ENCODE measurements around the gene CDH2.

The CDH2 gene

DNA sequence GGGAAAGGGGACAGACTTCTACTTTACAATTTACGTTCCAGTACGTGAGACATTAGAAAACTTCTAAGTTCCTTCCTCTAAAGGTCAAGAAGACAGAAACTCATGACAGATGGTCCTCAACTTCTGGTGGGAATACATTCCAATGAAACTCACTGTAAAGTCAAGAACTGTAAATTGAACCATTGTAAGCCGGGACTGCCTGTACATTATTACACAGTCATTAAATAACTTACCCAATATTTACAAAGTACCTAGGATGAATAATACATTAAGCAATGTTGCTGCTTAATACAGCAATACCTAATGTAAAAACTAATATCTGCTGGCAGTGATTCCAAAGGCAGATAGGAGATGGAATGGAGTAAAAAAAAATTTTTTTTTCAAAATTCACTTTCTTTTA, 51.9 kb downstream of the CDH2 start:
- DNase-seq, result no peak

DNA sequence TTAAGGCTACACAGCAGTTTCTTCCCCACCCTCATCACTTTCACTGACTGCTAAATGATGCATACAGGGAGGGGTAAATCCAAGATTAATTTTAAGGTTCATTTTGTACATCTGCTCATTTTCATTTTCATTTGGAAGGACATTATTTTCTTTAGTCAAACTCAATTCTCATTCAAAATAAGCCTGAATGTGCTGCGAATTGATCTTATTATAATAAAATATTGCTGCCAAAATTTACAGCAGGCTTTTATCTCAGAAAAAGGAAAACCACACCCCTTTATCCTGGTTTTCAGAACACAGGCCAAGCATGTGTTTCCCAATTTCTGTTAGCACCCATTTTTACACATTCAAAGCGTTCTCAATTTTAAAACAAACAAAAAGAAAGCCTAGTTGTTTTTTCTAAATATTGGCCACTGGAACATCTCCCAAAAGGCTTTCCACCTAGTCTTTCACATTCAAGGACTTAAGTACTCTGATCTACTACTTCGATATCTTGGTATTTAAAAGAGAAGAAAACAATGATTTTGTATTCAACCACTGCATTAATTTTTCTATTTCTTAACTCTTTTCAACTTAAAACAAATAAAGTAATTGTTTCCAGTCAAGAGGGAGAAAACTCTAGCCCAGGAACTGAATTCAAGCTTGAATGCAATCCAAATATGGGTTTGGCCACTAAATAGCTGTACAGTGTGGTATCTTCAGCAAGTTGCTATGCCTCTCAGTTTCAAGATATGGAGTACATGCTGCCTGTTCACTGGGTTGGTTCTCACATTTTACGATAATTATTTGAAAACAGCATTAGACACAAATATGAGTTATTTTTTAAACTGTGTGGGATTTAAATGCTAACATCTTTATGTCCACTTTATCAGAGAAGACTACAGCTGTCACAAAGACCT, 52.5 kb downstream of the CDH2 start:
- no peak for DNase-seq

DNA sequence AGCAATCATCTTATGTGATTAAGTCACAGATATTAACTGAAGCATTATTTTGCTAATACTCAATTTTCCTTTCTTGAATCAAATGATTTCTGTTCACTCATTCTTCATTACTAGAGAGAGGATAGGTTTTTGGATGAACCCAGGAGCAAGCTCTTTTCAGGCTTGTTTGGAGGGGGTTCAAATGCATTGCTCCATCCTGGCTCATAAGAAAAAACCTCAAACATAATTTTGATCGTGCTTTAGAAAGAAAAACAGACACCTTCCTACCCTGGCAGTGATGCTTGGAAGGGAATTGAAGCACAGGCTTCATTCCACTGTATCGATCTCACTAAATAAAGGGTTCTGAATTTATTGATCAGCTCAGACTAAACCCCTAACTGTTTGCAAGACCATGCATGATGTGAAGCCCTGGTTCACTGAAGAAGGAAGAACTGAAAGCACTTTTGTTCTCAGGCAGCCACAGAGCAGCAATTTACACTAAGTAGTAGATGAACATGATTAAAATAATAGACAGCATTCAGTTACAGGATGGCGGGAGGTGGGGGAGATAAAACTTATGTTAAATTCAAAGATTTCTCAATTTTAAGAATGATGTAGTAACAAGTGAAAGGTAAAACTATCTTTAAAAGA, 53.4 kb downstream of the CDH2 start:
- no peak for DNase-seq

DNA sequence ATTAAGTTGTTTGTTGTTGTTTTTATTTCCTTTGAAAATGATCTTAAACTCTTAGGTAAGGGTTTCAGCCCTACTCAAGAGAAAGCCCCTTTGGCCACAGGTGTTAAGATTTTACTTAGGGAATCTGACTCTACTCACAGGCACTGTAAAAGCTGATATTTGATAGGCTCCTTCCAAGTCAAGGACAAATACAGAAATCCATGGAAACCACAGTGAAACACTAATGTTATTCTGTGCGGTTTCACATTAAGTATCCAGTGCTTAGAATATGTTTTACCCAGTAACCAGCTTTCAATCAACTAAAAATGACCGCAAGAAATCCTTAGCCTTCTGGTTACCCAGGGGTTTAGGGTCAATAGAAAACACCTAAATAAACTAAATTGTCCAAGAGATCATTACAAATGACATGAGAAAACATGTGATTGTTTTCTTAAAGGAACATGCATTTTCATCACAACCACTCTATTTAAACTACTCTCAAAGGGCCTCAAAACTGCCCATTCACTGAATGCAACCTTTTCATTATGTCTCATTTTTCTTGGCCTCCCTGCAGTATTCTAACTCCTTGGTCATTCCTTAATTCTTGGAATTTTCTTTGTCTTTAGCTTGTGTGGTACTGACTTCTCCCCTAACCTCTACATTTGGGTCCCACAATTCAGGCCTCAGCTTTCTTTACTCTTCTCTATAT, 56.0 kb downstream of the CDH2 start:
- no peak for DNase-seq

DNA sequence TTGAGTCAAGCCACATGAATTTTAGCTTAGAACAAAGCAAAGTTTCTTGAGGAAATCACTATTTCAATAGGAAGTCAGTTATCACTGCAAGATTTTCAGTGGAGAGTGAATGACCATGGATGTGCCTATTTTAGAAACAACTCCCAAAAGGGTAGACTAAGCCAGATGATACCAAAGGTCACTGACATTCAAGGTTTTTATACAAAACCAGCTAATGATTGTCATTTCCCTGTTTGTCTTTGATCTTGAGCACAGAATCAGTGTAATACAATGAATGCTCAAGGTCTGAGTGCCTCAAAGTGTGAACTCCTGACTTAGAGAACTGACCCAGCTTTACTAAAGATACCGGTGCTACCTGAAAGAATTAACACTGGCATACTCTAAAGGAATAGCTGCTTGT, 60.5 kb downstream of the CDH2 start:
- no peak for DNase-seq

DNA sequence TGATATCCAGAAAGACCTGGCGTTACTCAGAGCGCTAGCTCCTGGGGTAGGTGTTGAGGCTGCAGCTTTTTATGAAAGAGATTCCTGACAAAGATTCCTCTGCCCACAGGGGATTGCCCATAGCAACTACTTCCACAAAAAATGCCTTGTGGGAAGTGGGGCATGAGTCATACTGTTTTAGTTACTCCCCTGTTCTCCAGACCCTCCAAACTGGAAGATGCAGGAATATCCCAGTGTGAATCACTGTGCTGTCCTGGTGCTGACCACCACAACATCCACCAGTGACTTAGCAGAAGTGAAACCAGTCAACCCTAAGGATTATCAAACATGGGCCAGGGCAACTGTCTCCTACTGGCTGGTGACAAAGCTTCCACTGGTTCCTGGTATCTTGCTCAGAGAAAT, 61.8 kb downstream of the CDH2 start:
- no peak for DNase-seq

DNA sequence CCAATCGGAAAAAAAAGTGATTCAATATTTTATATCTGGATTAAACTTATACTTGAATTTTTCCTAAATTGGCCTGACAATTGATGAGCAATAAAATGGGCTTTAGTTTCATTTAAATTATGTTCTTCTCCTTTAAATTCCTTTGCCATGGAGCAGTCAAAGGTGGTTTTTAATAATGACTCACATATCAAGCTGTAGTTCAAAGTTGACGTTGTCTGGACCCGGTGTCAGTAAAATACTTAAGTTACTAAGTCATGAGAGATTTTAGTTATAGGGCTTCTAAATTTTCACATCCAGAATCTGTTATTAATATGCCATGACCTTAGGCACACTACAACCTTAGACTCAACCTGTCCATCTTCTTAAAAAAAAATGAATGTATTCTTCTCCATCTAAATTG, 62.5 kb downstream of the CDH2 start:
- no peak for DNase-seq

DNA sequence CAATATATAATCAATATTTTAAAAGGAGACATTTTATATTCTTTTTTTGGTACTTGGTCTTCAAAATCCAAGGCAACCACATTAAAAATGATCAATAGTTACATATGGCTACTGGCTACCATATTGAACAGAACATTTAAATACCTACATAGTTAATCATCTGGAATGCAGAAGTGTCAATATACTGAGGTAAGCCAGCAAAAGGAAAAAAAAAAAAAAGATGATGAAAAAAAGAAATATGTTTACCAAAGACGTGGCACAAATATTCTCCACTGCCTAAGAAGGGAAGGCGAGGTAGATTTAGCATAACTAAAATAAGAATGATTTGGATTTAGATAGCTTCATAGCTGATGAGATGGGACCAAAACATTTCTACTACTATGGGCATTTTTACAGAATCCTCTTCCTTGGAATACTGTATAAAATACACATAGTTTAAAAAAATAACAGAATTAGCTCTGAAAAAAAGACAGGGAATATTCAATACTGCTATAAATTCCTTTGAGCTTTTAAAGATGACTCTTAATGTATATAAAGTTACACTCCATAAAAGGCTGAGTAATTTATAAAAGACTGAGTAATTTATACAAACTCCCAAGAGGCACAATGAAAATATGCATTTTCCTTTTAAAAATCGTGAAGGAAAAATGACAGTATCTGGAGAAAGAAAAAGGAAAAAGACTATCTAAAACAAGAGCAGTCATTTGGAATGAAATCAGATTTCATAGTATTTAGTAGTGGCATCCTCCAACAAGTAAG, 63.5 kb downstream of the CDH2 start:
- no peak for DNase-seq

DNA sequence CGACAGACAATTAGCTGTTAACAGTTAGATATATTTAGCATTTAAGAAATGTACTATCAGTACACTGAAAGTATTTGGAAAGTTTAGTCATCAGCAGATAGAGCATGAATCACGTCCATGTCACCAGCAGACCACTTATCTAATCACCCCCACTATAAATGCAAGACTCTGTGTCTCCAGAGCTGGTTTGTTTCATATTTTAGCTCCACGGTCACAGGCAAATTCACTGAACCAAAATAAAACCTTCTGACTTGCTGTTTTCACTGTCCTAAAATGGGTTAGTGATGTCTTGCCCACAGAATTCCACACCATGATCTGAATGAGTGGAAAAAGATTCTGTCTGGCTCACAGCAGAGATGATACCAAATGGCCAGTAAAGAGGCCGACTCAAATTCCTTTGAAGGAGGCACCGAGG, 64.9 kb downstream of the CDH2 start:
- no peak for DNase-seq

DNA sequence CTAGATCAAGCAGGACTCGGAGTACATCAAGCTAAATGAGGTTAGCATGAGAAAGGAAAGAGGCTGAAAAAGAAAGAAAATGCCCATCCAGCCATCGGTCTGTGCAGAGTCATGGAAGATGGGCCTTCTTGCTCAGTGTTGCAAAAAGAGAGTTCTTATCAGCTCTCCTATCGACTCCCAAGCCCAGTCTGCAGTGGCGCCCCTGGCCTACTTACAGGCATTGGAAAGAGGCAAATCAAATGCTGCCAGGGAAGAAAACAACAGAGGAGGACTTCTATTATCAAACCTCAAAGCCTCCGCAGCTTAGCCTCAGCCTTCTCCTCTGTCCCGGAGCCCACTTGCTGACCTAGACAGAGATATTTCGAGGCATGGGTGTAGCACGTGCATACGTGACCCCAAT, 66.0 kb downstream of the CDH2 start:
- no peak for DNase-seq

DNA sequence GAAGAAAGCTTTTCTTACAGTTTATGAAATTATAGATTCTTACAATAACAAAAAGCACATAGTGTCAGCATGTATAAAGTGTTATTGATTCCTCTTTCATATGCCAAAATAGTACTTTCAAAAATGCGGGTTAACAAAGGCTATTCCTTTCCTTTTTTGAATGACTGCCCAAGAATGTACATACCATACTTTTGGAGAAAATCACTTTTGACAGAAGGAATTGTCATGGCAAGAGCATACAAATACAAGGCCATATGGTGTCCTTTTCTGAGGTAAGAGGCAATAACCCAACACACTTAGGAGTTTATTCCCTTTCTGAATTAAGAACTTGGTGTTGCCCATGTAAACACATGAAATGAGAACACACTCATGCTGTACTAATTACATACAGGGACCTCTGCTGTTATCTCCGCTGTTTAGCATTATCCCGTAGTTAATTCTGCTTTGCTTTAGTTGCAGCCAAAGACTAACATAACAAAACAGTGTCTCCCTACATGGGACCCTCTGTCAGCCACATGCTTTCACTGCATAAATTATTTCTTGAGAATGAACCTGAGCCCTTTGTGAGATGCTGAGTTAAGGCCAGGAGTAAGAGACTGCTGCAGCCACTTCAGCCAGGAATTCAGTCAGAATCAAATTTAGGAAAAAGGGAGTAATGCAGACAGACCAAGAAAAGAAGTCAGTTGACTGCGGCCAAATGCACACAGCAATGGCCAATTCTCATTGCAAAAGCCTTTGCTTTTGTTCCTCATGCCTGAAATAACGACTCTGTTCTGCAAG, 67.0 kb downstream of the CDH2 start:
- DNase-seq, result no peak

DNA sequence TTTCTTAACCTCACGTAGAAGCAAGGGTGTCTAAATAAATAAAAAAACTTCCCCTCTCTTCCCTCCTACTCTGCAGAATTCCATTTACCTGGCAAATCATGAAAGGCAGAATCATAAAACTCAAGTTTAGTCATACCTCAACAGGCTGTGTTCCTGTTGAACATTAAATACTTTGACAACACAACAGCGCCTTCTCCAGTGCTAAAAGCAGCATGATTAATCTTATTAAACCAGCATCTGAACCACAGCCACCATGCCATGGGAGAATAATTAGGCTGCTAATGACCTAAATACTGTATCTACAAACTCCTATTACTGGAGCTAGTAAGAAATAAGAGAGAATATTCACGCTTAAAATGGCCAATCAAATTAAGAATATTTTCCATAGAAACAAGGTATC, 68.1 kb downstream of the CDH2 start:
- no peak for DNase-seq

DNA sequence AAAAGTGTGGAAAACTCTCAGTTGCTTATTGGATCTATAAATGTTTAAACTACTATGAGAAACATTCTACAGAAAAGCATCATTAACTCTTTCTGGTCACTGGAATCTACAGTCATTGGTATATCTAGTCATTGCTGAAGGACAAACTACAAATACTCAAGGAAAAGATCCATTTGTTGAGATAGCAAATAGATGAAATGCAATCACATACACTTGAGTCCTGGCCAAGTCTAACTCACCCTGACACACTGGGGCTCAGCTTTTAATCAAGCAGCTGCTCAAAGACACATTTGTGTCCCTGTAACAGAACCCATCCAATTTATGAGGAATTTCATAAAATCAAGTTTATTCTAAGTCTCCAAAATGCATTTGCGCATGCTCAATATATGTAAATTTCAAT, 68.7 kb downstream of the CDH2 start:
- DNase-seq, result no peak

DNA sequence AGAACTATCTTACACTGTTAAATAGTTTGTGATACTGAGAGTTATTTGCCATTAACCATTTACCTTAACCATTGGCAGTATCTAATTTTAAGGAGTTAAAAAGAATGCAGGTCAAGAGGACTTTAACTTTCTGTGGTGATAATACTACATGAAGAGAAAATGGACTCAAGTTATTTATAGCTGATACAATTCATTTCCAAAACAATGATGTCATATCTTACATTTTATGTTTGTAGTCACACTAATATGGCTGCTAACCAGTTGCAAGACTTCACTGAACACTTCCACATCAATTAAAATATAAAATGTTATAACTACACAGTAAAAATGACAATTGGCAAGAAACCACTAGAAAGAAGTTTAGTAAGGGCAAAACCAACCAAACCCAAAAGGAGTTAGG, 77.7 kb downstream of the CDH2 start:
- no peak for DNase-seq

DNA sequence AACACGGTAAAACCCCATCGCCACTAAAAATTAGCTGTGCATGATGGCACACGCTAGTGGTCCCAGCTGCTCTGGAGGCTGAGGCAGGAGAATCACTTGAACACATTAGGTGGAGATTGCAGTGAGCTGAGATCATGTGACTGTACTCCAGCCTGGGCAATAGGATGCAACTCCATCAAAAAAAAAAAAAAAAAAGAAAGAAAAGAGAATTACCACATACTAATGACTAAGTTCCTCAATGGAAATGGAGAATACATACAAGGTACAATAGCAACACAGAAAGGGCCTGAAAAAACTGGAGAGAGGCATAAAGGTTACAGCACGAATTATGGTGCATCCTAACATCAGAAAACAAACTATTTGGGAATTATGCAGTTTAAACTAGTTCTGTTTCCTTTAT, 81.3 kb downstream of the CDH2 start:
- DNase-seq, result no peak

DNA sequence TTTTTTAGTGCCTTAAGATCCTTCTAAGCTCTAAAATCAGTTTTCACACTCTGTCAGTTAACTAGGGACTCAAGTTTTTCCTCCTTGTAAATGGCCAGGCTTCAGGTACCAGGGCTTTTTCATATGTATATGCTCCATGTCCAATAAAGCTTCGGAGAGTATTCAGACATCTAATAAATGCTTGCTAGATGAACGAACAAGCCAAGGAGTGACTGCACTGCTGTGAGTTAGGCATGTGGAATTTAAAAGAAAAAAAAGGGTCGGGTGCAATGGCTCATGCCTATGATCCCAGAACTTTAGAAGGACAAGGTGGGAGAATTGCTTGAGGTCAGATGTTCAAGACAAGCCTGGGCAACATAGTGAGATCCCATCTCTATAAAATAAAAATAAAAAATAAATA, 81.9 kb downstream of the CDH2 start:
- no peak for DNase-seq

DNA sequence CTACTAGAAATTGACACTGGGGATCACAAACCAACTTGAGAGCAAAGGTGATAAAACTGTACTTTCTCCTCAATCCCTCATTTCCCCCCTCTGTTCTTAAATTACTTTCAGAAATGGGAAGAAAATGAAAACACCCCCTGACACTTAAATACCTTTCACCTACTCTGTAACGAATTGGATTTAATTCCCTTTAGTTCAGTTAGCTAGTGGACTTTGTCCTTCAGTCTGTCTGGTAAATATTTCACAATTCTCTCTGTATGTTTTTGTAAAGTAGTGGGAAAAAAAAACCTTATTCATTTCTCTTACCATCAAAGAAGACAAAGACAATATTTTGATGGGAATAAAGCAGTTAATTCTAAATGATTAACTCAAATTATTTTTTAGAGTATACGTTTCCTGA, 85.7 kb downstream of the CDH2 start:
- no peak for DNase-seq

DNA sequence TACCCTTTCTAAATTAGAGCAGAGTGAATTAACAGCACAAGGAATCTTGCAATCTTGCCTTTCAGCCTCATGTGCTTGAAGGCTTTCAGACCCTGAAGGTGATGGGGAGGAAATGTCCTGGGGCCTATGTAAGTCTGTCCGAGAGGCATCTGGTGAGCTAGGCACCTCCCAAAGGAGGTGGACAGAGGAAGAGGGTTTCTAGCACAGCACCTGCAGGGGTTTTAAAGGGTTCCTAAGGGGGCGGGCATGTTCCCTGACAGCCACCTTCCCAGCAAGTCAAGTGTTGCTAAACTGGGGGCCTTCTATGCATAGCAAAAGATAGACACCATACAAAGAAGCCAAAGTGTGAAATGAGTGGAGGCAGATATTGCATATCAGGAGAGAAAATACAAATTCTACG, 88.5 kb downstream of the CDH2 start:
- DNase-seq, result no peak

DNA sequence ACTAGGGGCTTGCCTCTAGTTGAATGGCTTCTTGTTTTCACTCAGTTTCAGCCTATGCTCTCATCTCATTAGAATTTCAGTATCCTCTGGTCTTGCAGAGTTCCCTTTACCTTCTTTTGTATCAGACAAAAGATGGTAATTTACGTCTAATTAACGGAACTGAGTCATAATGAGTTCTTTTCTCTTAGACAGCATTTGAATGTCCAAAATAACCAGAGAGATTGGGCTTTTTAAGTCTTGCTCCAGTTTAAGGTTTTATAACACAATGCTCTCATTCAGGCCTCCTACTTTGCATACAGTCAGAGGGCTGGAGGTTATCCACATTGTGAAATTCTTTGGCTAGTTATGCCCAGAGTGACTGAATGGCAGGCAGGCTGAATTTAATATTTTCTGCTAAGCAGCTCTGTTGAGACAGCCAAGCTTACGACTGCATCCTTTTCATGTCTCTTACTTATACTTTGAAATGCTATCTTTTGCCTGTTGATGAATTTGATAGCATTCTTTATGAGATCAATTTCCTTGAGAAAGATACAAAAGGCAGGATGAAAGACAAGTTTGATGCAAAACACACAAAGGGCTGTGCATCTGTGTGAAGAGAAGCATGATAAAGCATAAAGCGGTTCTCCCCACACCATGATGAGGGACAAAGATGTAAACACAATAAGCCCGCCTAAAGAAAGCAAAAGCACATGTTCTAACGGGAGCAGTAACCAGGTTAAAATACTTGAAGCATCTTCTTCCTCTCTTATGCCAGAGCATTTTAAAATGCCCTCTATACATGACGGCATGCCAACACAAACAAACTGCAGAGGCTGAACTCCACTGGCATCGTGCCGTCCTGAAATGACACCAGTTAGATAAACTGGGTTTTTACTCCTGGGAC, 90.0 kb downstream of the CDH2 start:
- DNase-seq, result no peak

DNA sequence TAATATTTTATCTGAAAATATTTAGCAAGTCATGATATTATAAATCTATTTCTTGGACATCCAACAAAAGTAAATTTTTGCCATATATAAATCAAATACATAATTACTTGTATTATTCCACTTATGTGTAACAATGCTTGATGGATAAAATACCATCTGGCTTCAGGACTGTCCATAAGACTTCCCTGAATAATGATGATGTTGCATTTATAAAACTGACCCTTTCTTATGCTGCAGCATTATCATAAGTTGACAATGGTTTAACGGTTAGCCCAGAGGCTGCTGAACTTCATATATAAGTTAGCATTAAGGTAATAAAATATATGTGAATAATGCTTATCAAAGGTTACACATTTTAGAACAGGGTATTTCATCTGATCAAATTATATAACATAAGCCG, 95.4 kb downstream of the CDH2 start:
- DNase-seq, result no peak

DNA sequence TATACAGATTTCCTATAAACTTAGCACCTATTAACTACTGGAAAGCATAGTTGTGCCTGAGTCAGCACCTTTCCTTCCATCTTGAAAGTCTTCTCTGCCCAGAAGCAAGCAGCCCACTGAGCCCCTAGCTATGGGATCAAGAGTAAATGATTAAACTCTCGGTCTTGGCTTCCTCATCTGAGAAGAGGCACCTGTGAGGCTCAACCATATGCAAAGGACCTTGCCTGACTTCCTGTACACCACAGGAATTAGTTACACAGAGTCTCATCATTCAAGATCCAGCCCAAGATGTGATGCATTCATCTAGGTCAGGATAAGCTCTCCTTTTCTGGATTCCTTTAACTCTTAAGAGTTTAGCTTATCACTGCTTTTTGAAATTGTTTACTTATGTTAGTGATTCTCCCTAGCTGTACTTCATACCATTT, 96.0 kb downstream of the CDH2 start:
- no peak for DNase-seq
